NOMO-1 (cell line): ENCODE results near the gene MYO10.

Experiments used
- DNase-seq, 2 experiments: peaks; one replicate each; lab custom pipeline; 2025; ENCODE audit not compliant: unreplicated experiment in 2 of 2; lab: John Stamatoyannopoulos, UW

MYO10 gene

GRCh38 chr5:16918891-16919671, 17.0 kb downstream of the MYO10 start:
- DNase-seq: no peak

GRCh38 chr5:16918156-16918555, 17.9 kb downstream of the MYO10 start:
- DNase-seq: no peak

- peak in 1 of 2 experiments; percentile 11 for DNase-seq
Observed at GRCh38 chr5:16916262-16916878, 19.7 kb downstream of the MYO10 start.

GRCh38 chr5:16914584-16914983, 21.5 kb downstream of the MYO10 start:
- DNase-seq: no peak

- DNase-seq: no peak
Observed at GRCh38 chr5:16914108-16914435, 22.0 kb downstream of the MYO10 start.

- no peak for DNase-seq
Observed at GRCh38 chr5:16913187-16914107, 22.6 kb downstream of the MYO10 start.

GRCh38 chr5:16912080-16912479, 24.0 kb downstream of the MYO10 start:
- no peak for DNase-seq

GRCh38 chr5:16909464-16909863, 26.6 kb downstream of the MYO10 start:
- no peak for DNase-seq

GRCh38 chr5:16907270-16907669, 28.8 kb downstream of the MYO10 start:
- no peak for DNase-seq

- no peak for DNase-seq
Observed at GRCh38 chr5:16906255-16906654, 29.8 kb downstream of the MYO10 start.

- DNase-seq: no peak
Observed at GRCh38 chr5:16903480-16904300, 32.4 kb downstream of the MYO10 start.

GRCh38 chr5:16902846-16903245, 33.2 kb downstream of the MYO10 start:
- no peak for DNase-seq

GRCh38 chr5:16901021-16901644, 35.0 kb downstream of the MYO10 start:
- DNase-seq: no peak

- DNase-seq: no peak
Observed at GRCh38 chr5:16899171-16899570, 36.9 kb downstream of the MYO10 start.

GRCh38 chr5:16897800-16898199, 38.3 kb downstream of the MYO10 start:
- DNase-seq: no peak

GRCh38 chr5:16897284-16897704, 38.8 kb downstream of the MYO10 start:
- DNase-seq: no peak

- no peak for DNase-seq
Observed at GRCh38 chr5:16896767-16897166, 39.3 kb downstream of the MYO10 start.

GRCh38 chr5:16894236-16895057, 41.6 kb downstream of the MYO10 start:
- DNase-seq: no peak

- DNase-seq: no peak
Observed at GRCh38 chr5:16891033-16891432, 45.1 kb downstream of the MYO10 start.
